ENCODE measurements around the gene PMM2. TPM values are rescaled to one million over a fixed set of nuclear protein-coding genes. Genes with fewer than 3 reads are reported as not detected.

Gene PMM2
- total RNA-seq, 6 donors from 2014 or later = 27.2 to 37.1 (median 29.8) TPM

DNA sequence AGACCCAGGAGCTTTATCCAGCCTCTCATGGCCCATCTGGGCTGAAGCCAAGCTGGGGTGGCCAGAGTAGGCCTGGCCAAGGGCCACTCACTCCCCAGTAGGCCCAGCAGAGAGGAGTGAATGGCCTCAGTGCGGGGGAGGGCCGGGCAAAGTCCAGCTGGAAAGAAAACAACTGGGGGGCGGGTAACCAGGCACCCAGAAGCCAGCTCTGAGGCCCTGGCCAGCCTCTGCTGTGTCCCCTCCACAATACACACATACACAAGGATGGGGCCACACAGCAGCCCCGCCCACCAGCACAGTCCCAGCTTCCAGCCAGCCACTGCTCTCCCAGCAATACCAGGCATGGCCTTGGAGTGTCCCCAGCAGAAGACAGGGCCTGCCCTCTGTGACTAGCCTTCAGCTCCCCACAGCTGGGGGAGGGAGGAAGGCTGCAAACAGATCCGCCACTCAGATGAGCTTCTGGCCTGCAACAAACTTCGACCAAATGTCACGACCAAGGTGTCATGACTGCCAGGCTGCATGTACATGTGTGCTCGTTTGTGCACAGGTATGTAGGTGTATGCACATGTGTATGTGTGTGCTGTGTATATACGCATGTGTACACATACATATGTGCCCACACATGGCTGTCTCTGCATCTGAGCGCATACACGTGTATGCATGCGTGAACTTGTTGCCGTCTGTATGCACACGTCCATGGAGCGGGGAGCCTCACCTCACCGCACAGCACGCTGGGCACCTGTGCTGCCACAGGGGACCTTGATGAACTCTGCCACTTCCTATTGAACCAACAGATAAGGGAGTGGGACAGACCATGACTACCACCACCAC lies 66.2 kb downstream of the PMM2 start:
- H3K36me3 ChIP-seq = peaks cover under 1 to 6% (median 3%) of the 10 kb centered on the region in 4 donors
- DNase-seq (peak in 1 of 2 donors; percentile 56), ATAC-seq (ENCODE audit: low FRiP score in 2 of 2) (peak in 1 of 2 donors; percentile 6)
- H3K9me3 ChIP-seq = no peaks in the 10 kb centered on the region
- TF ChIP-seq POLR2AphosphoS5 (IDR thresholded peaks at IDR 0.05) = peak in 1 of 2 donors; percentile 22
- TF ChIP-seq, protein P1, sequence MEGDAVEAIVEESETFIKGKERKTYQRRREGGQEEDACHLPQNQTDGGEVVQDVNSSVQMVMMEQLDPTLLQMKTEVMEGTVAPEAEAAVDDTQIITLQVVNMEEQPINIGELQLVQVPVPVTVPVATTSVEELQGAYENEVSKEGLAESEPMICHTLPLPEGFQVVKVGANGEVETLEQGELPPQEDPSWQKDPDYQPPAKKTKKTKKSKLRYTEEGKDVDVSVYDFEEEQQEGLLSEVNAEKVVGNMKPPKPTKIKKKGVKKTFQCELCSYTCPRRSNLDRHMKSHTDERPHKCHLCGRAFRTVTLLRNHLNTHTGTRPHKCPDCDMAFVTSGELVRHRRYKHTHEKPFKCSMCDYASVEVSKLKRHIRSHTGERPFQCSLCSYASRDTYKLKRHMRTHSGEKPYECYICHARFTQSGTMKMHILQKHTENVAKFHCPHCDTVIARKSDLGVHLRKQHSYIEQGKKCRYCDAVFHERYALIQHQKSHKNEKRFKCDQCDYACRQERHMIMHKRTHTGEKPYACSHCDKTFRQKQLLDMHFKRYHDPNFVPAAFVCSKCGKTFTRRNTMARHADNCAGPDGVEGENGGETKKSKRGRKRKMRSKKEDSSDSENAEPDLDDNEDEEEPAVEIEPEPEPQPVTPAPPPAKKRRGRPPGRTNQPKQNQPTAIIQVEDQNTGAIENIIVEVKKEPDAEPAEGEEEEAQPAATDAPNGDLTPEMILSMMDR (IDR thresholded peaks at IDR 0.05) = peak in 1 of 6 experiments; percentile 19
- no peak for TF ChIP-seq EP300 (IDR thresholded peaks at IDR 0.05)
- TF ChIP-seq POLR2A (IDR thresholded peaks at IDR 0.05) = no peak
- H3K27ac ChIP-seq = peak overlapping the region; percentile 60 to 97 (median 76)
- H3K4me1 ChIP-seq = peaks cover 66 to 83% (median 72%) of the 10 kb centered on the region in 4 donors
- no peak overlapping the region for H3K4me3 ChIP-seq
- WGBS, 2 donors = 48 to 68% methylated on average over 4 to 17 of the region's 17 CpGs
- no peaks in the 10 kb centered on the region for H3K27me3 ChIP-seq

DNA sequence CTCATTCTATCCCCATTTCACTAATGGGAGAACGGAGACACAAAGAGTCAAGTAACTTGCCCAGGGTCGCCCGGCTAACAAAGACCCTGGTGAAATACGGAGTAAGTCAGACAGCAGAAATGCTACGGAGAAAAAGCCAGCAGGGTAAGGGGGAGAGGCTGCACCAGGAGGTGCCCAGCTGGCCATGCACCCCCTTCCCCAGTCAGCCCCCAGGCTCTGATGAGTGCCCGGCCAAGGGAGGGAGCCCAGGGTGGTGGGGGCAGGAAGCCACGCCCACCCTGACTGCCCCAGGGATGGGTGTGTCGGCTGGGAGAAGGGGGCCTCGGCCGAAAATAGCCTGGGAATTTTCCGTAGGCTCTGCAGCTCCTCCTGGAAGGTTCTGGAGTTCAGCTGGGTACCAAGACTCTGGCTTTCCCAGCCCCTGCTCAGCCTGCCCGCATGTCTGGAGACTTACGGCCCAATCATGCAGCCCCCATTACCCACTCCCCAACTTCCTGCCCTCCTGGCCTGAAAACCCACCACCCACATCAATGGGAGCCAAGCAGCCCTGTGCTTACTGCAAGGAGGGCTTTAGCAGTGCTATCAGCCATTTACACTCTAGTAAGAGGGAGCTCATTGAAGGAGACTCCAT lies 67.0 kb downstream of the PMM2 start:
- TF ChIP-seq POLR2AphosphoS5 (IDR thresholded peaks at IDR 0.05) (peak in 1 of 2 donors; percentile 40), EP300 (IDR thresholded peaks at IDR 0.05) (peak in 1 of 4 donors; percentile 79)
- TF ChIP-seq, protein P1 (IDR thresholded peaks at IDR 0.05) = no peak
- Histone ChIP-seq H3K4me3 (peak overlapping the region in 1 of 4 donors; percentile 15), H3K36me3 (no peaks in the 10 kb centered on the region), H3K9me3 (no peaks in the 10 kb centered on the region), H3K4me1 (peaks cover 69 to 85% (median 72%) of the 10 kb centered on the region in 4 donors), H3K27ac (peak overlapping the region; percentile 53 to 97 (median 76)), H3K27me3 (no peaks in the 10 kb centered on the region)
- DNase-seq (no peak), ATAC-seq (ENCODE audit: low FRiP score in 2 of 2) (no peak)
- WGBS, 2 donors = 49 to 58% methylated on average over 13 of the region's 13 CpGs

DNA sequence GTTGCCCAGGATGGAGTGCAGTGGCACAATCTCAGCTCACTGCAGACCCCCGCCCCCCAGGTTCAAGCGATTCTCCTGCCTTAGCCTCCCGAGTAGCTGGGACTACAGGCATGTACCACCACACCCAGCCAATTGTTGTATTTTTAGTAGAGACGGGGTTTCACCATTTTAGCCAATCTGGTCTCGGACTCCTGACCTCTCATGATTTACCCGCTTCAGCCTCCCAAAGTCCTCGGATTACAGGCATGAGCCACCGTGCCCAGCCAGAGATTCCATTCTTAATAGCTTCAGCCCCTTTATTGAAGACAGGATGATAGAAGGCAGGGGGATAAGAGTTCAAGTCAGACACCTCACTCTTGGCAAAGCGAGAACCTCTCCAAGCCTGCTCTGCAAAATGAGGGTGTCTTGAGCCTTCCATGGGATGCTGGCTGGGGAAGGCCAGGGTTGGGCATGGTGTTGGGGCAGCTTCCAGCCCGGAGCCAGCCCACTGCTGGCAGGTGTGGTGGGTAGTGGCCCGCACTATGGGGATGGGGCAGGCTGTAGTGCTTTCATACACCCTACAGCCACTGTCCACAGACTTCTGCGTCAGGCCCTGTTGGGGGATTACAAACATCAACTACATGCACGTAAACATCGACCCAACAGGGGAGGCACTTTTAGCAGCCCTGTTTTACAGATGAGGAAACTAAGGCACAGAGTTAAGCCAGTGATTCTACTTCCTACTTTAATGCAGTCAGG lies 67.7 kb downstream of the PMM2 start:
- Histone ChIP-seq H3K4me1 (peaks cover 63 to 82% (median 71%) of the 10 kb centered on the region in 4 donors), H3K36me3 (no peaks in the 10 kb centered on the region), H3K27me3 (no peaks in the 10 kb centered on the region), H3K4me3 (peak overlapping the region in 1 of 4 donors; percentile 15), H3K9me3 (no peaks in the 10 kb centered on the region), H3K27ac (peak overlapping the region; percentile 61 to 97 (median 89))
- WGBS, 2 donors = 83 to 85% methylated on average over 14 of the region's 14 CpGs
- TF ChIP-seq POLR2A (IDR thresholded peaks at IDR 0.05) = no peak
- TF ChIP-seq, protein P1 (IDR thresholded peaks at IDR 0.05) = no peak
- no peak for TF ChIP-seq EP300 (IDR thresholded peaks at IDR 0.05)
- no peak for TF ChIP-seq POLR2AphosphoS5 (IDR thresholded peaks at IDR 0.05)
- no peak for ATAC-seq (ENCODE audit: low FRiP score in 2 of 2)
- DNase-seq = no peak

DNA sequence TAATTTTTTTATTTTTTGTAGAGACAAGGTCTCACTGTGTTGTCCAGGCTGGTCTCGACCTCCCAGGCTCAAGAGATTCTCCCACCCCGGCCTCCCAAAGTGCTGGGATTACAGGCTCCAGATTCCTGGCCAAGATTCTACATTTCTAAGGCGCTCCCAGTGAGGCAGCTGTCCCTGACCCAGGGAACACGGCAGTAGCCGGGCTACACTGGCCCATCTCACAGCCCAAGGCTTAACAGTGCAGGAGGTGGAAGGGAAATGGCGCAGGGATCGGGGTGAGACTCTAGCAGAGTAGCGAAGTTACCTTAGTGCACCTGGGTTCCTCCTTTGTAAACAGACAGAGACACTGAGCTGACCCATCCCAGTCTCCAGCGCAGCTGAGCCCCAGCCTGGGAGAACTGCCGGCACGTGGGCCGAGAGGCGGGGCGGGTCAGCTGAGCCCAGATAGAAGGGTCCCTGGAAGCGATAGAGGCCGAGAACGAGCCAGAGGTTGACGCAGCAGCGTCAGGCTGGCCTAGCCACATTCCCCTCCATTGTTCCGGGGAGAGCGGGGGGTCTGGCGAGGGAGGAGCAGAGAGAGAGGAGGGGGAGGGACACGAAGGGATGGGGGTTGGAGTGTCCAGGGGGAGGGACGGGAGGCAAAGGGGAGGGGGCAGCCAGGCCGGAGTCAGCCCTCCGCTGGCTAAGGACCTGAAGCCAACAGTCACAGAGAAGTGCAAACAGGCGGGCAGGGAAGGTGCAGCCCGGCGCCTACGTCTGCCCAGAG lies 68.7 kb downstream of the PMM2 start:
- peak in 1 of 2 donors; percentile 80 for DNase-seq
- WGBS, 2 donors = 48 to 51% methylated on average over 9 to 27 of the region's 30 CpGs
- Histone ChIP-seq H3K36me3 (no peaks in the 10 kb centered on the region), H3K4me3 (peak overlapping the region; percentile 82 to 94 (median 91)), H3K4me1 (peaks cover 63 to 84% (median 66%) of the 10 kb centered on the region in 4 donors), H3K27ac (peak overlapping the region; percentile 87 to 97 (median 89)), H3K27me3 (no peaks in the 10 kb centered on the region), H3K9me3 (no peaks in the 10 kb centered on the region)
- peak in 1 of 2 donors; percentile 3 for ATAC-seq (ENCODE audit: low FRiP score in 2 of 2)
- TF ChIP-seq POLR2A (IDR thresholded peaks at IDR 0.05) = no peak
